Stomach (tissue), 9 donors: ENCODE data around the gene KREMEN2. TPM values are rescaled to one million over a fixed set of nuclear protein-coding genes. Genes with fewer than 3 reads are reported as not detected.
"Not testable (repeated sequence)": the region's sequence is repeated elsewhere in the genome, so short reads cannot be mapped to it uniquely, and the experiment has no call there.

Experiments used
- DNase-seq, 2 donors: peaks; one replicate each; pipeline versions ENCODE4 v3.0.0 to v3.0.0-alpha.2; 2013 to 2019
- H3K27ac ChIP-seq, 5 donors: fragments of 200-600 bp in 4 of 5; sonication (generic) in 4 of 5; one replicate each; pipeline ENCODE4 v1.5.1; 2013 to 2019; ENCODE audit warnings: mild to moderate bottlenecking in 1 of 5, moderate library complexity in 1 of 5
- H3K27me3 ChIP-seq, 3 donors: fragments of 200-600 bp; sonication (generic); one replicate each; pipeline ENCODE4 v1.5.1; 2017 to 2019; ENCODE audit warnings: mixed run types in 1 of 3
- H3K36me3 ChIP-seq, 4 donors: fragments of 200-600 bp; sonication (generic); 1 replicate in 3 of 4; 2 replicates in 1 of 4; pipeline ENCODE4 v1.5.1; 2016 to 2019
- H3K4me1 ChIP-seq, 4 donors: fragments of 200-600 bp; sonication (generic); one replicate each; pipeline ENCODE4 v1.5.1; 2016 to 2019
- H3K4me3 ChIP-seq, 4 donors: fragments of 200-600 bp; sonication (generic) in 3 of 4; one replicate each; pipeline ENCODE4 v1.5.1; 2016 to 2019; ENCODE audit warnings: mild to moderate bottlenecking in 1 of 4
- H3K9me3 ChIP-seq, 4 donors: fragments of 200-600 bp; sonication (generic); one replicate each; pipeline ENCODE4 v1.5.1; 2016 to 2019
- EP300 ChIP-seq: sonication (generic); formaldehyde crosslinking; IDR thresholded peaks from one replicate; pipeline ENCODE4 v1.6.1; 2017; ENCODE audit warnings: antibody characterized with exemption
- POLR2A ChIP-seq, 4 donors: fragments of 450-650 bp; IDR thresholded peaks; one replicate each; pipeline ENCODE4 v1.6.1; 2016; ENCODE audit warnings: antibody characterized with exemption in 4 of 4, control low read depth in 2 of 4, mild to moderate bottlenecking in 1 of 4, moderate library complexity in 1 of 4
- POLR2AphosphoS5 ChIP-seq, 3 donors: sonication (generic); formaldehyde crosslinking; IDR thresholded peaks; one replicate each; pipeline ENCODE4 v1.6.1; 2016; ENCODE audit warnings: antibody characterized with exemption in 3 of 3
- WGBS, 5 donors: extraction: QIAGEN DNeasy Blood & Tissue Kit in 3 of 5; methylation state at CpG; one replicate each; pipeline versions ENCODE4 v1.1.5 to v1.1.7; 2013 to 2018; 5-methylcytosine and 5-hydroxymethylcytosine counted together
- intact Hi-C: fragments of 100-400 bp; cut with DNase I; formaldehyde crosslinking; loops from one replicate; pipeline ENCODE4 v1.15.1; 2023; ENCODE audit warnings: low total_unique reads
- polyA plus RNA-seq, 3 donors: library from polyadenylated mRNA; stranded (reverse); fragments of 200-250 nt; gene quantifications; one replicate each; pipeline ENCODE4 v1.2.3, GENCODE V29; 2013
- total RNA-seq, 5 donors: library from RNA; depleted of rRNA; stranded (reverse); fragments of >200 nt; gene quantifications; one replicate each; pipeline versions ENCODE4 v1.1.0 to v1.2.3, GENCODE V29; 2014 to 2016
- TF ChIP-seq, protein P1 (sequence below), 7 experiments: fragments of 450-650 bp in 4 of 7; fragments of 200-600 bp in 3 of 7; sonication (generic) in 3 of 7; IDR thresholded peaks; one replicate each; pipeline ENCODE4 v1.5.1; 2016 to 2019; ENCODE audit warnings: antibody characterized with exemption in 7 of 7, control low read depth in 2 of 7, mild to moderate bottlenecking in 1 of 7
- donor health status: healthy with polysubstance abuse.
- donor health status: Bipolar disorder and iron deficiency.
- donor health status: healthy.

KREMEN2 gene
- total and polyA plus RNA-seq, 8 donors: 0.37 to 1.1 TPM; not detected in 6

DNA sequence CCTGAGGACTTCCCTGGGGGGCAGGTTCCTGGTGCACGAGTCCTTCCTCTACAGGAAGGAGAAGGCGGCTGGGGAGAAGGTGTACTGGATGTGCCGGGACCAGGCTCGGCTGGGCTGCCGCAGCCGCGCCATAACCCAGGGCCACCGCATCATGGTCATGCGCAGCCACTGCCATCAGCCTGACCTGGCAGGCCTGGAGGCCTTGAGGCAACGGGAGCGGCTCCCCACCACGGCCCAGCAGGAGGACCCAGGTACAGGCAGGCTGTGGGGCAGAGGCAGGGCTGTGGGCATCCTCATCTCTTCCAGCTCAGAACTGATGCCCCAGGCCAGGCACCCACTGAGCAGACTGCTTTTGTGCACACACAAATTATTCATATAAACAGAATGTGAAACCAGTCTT, 25.9 kb upstream of the KREMEN2 start:
- Histone ChIP-seq H3K36me3 (peaks cover 70 to 100% (median 99%) of the 10 kb centered on the region in 4 donors), H3K27ac (no peak overlapping the region), H3K27me3 (no peaks in the 10 kb centered on the region), H3K4me1 (no peaks in the 10 kb centered on the region), H3K9me3 (no peaks in the 10 kb centered on the region), H3K4me3 (no peak overlapping the region)
- intact Hi-C loops: no loop called here
- WGBS, 5 donors: 91 to 97% (median 96%) methylated on average over 10 to 12 of the region's 12 CpGs
- TF ChIP-seq EP300: no peak
- TF ChIP-seq POLR2A (IDR thresholded peaks at IDR 0.05): no peak
- no peak for TF ChIP-seq POLR2AphosphoS5 (IDR thresholded peaks at IDR 0.05)
- TF ChIP-seq, protein P1, sequence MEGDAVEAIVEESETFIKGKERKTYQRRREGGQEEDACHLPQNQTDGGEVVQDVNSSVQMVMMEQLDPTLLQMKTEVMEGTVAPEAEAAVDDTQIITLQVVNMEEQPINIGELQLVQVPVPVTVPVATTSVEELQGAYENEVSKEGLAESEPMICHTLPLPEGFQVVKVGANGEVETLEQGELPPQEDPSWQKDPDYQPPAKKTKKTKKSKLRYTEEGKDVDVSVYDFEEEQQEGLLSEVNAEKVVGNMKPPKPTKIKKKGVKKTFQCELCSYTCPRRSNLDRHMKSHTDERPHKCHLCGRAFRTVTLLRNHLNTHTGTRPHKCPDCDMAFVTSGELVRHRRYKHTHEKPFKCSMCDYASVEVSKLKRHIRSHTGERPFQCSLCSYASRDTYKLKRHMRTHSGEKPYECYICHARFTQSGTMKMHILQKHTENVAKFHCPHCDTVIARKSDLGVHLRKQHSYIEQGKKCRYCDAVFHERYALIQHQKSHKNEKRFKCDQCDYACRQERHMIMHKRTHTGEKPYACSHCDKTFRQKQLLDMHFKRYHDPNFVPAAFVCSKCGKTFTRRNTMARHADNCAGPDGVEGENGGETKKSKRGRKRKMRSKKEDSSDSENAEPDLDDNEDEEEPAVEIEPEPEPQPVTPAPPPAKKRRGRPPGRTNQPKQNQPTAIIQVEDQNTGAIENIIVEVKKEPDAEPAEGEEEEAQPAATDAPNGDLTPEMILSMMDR (IDR thresholded peaks at IDR 0.05): no peak
- no peak for DNase-seq

DNA sequence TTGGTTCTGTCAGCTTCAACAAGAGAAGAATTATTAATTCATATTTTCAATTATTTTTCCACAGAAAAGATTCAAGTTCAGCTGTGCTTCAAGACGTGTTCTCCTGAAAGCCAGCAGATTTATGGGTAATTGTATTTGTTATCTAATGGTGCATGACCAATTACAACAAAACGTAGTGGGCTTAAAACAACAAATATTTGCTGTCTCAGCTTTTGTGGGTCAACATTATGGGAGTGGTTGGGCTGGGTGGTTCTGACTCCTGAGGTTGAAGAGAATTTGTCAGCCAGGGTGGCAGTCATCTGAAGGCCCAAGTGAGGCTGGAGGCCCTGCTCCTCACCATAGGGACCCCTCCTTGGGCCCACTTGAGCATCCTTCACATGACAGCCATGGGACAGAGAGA, 24.1 kb upstream of the KREMEN2 start:
- Histone ChIP-seq H3K4me3 (no peak overlapping the region), H3K36me3 (peaks cover 57 to 99% (median 96%) of the 10 kb centered on the region in 4 donors), H3K27me3 (no peaks in the 10 kb centered on the region), H3K4me1 (no peaks in the 10 kb centered on the region), H3K9me3 (no peaks in the 10 kb centered on the region), H3K27ac (no peak overlapping the region)
- DNase-seq: no peak
- no peak for TF ChIP-seq POLR2A (IDR thresholded peaks at IDR 0.05)
- intact Hi-C loops: no loop called here
- 57 to 69% (median 63%) methylated on average over 2 of the region's 2 CpGs for WGBS, 5 donors

DNA sequence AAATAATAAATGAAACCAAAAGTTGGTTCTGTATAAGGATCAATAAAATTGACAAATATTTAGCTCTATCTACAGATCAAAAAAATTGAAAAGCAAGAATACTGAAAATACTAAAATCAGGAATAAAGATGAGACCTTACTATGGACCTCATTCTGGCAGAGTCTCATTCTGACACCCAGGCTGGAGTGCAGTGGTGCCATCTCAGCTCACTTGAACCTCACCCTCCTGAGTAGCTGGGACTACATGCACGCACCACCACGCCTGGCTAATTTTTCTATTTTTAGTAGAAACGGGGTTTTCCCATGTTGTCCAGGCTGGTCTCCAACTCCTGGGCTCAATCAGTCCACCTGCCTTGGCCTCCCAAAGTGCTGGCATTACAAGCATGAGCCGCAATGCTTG, 22.0 kb upstream of the KREMEN2 start:
- peaks cover 46 to 88% (median 84%) of the 10 kb centered on the region in 4 donors for H3K36me3 ChIP-seq
- TF ChIP-seq EP300 (no peak), POLR2AphosphoS5 (IDR thresholded peaks at IDR 0.05) (no peak), POLR2A (IDR thresholded peaks at IDR 0.05) (no peak)
- TF ChIP-seq, protein P1 (IDR thresholded peaks at IDR 0.05): no peak
- DNase-seq: no peak
- intact Hi-C loops: no loop called here
- H3K27me3 ChIP-seq: no peaks in the 10 kb centered on the region
- no peaks in the 10 kb centered on the region for H3K9me3 ChIP-seq
- WGBS, 5 donors: 81 to 94% (median 87%) methylated on average over 4 of the region's 4 CpGs
- H3K4me3 ChIP-seq: no peak overlapping the region
- H3K4me1 ChIP-seq: no peaks in the 10 kb centered on the region
- no peak overlapping the region for H3K27ac ChIP-seq

DNA sequence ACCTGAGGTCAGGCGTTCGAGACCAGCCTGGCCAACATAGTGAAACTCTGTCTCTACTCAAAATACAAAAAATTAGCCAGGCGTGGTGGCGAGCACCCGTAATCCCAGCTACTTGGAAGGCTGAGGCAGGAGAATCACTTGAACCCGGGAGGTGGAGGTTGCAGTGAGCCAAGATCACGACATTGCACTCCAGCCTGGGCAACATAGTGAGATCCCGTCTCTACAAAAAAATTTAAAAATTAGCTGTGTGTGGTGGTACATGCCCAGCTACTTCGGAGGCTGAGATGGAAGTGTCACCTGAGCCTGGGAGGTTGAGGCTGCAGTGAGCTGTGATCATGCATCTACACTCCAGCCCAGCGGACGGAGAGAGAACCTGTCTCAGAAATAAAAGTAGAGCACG, 20.4 kb upstream of the KREMEN2 start:
- WGBS, 5 donors: 77 to 94% (median 87%) methylated on average over 11 to 12 of the region's 12 CpGs

DNA sequence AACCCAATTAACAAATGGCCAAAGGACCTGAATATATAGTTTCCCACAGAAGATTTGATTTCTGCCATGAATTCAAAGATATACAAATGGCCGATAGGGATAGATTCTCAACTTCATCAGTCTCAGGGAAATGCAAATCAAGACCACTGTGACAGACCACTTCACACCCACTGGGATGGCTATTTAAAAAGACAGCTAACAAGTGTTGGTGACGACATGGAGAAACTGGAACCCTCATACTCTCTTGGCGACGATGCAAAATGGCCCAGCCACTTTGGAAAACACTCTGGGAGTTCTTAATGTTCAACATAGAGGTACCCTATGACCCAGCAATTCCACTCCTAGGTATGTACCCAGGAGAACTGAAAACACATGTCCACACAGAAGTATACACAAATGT, 17.4 kb upstream of the KREMEN2 start:
- Histone ChIP-seq H3K27ac (no peak overlapping the region), H3K4me1 (no peaks in the 10 kb centered on the region), H3K36me3 (peaks cover 7 to 69% (median 64%) of the 10 kb centered on the region in 4 donors), H3K9me3 (no peaks in the 10 kb centered on the region), H3K27me3 (no peaks in the 10 kb centered on the region), H3K4me3 (no peak overlapping the region)
- WGBS, 5 donors: 94 to 99% (median 97%) methylated on average over 4 of the region's 4 CpGs
- TF ChIP-seq, protein P1 (IDR thresholded peaks at IDR 0.05): no peak
- TF ChIP-seq POLR2A (IDR thresholded peaks at IDR 0.05): no peak
- TF ChIP-seq EP300: no peak
- TF ChIP-seq POLR2AphosphoS5 (IDR thresholded peaks at IDR 0.05): no peak
- no peak for DNase-seq
- intact Hi-C loops: no loop called here

More for the DNA sequence above, 20.4 kb upstream of the KREMEN2 start:
- H3K4me1 ChIP-seq, H3K27me3 ChIP-seq, intact Hi-C loops, H3K9me3 ChIP-seq, DNase-seq, H3K27ac ChIP-seq, H3K4me3 ChIP-seq: not testable (repeated sequence)
- H3K36me3 ChIP-seq: peaks cover 31 to 78% (median 76%) of the 10 kb centered on the region in 4 donors
